Embryonic facial prominence (tissue), 1 donor: ENCODE data around the gene BLTP2.

Experiments used
- DNase-seq: peaks from one replicate; pipeline ENCODE4 v3.0.0-alpha.2; 2016; ENCODE audit errors: extremely low spot score

BLTP2 gene

GRCh38 chr17:28598799-28599310, 46.1 kb downstream of the BLTP2 start, which contains the start of gene SPAG5:
Gene SPAG5 (minus strand): TSS chr17:28599025. CDS start chr17:28598946, 79 bp downstream.
- peak; percentile 84 for DNase-seq

- no peak for DNase-seq
These were observed 46.6 kb downstream of the BLTP2 start for GRCh38 chr17:28598389-28598788.

GRCh38 chr17:28597606-28598383, 47.2 kb downstream of the BLTP2 start:
- DNase-seq, result no peak
